GM20000 (cell line): ENCODE results near the gene NFIL3.
"Not testable (repeated sequence)": the region's sequence is repeated elsewhere in the genome, so short reads cannot be mapped to it uniquely, and the experiment has no call there.

ENCODE experiments used
- DNase-seq: peaks from one replicate; pipeline ENCODE4 v3.0.0; 2012; ENCODE audit warnings: low spot score
- CTCF ChIP-seq: IDR thresholded peaks from 2 replicates; pipeline ENCODE4 v1.5.1; 2012; ENCODE audit warnings: mild to moderate bottlenecking, control low read depth; ENCODE audit errors: extremely low read depth, missing control alignments

The NFIL3 gene

GRCh38 chr9:91423785-91424402, at the start of gene NFIL3:
Gene NFIL3, minus strand, starts transcription at chr9:91423832. Its CDS starts 13,098 bp downstream, at chr9:91410734.
- TF ChIP-seq CTCF, result no peak
- peak; percentile 97 for DNase-seq

DNA sequence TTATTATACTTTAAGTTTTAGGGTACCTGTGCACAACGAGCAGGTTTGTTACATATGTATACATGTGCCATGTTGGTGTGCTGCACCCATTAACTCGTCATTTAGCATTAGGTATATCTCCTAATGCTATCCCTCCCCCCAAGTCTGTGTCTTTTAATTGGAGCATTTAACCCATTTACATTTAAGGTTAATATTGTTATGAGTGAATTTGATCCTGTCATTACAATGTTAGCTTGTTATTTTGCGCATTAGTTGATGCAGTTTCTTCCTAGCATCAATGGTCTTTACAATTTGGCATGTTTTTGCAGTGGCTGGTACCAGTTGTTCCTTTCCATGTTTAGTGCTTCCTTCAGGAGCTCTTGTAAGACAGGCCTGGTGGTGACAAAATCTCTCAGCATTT, 47.9 kb upstream of the NFIL3 start:
- not testable (repeated sequence) for DNase-seq

GRCh38 chr9:91465420-91465819, 41.8 kb upstream of the NFIL3 start:
- DNase-seq, result no peak
- no peak for TF ChIP-seq CTCF

- no peak for TF ChIP-seq CTCF
These were observed 35.3 kb upstream of the NFIL3 start for GRCh38 chr9:91458906-91459305.

DNA sequence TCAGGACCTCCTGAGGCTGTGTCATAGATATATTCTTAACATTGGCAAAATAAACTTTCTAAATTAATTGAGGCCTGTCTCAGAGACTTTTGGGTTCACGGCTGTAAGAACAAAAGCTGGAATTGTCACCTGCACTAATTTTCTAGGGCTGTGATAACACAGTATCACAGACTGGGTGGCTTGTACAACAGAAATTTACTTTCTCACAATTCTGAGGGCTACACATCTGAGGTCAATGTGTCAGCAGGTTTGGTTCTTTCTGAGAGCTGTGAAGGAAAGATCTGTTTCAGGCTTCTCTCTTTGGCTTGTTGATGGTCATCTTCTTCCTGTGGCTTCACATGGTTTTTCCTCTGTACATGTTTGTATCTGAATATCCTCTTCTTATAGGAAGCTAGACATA, 29.2 kb upstream of the NFIL3 start:
- no peak for TF ChIP-seq CTCF
- no peak for DNase-seq

More at GRCh38 chr9:91458906-91459305, 35.3 kb upstream of the NFIL3 start:
- no peak for DNase-seq

- DNase-seq, result no peak
- no peak for TF ChIP-seq CTCF
These were observed 28.0 kb upstream of the NFIL3 start for GRCh38 chr9:91451431-91452270.

DNA sequence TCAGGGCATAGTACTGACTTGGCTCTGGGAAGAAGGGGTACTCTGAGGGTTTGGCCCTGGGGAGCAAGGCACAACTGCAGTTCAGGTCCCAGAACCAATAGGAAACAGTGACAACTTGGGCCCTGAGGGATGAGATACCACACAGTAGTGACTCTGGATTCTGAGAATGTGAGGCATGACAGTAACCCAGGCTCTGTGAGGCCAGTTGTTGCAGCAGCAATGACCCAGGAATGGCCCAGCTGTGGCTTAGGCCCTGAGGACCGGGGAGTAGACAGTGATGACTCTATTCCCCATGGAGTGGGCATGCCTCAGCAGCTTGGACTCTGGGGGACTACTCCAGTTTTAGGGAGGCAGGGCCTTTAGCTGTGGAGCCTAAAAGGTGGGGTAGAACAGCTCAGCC, 21.5 kb upstream of the NFIL3 start:
- TF ChIP-seq CTCF, result no peak
- DNase-seq, result no peak

- TF ChIP-seq CTCF, result no peak
- no peak for DNase-seq
These were observed 20.4 kb upstream of the NFIL3 start for GRCh38 chr9:91443994-91444392.
